Activated CD4-positive, alpha-beta T cell treated with anti-CD3 and anti-CD28 coated beads, Interleukin-2, amount 10 ng/mL, durations not matched to agents 24 days and 14 days (primary cell): Measurements from ENCODE around the gene MUC5AC. TPM values are rescaled to one million over a fixed set of nuclear protein-coding genes. Genes with fewer than 3 reads are reported as not detected.
"Not testable (repeated sequence)": the region's sequence is repeated elsewhere in the genome, so short reads cannot be mapped to it uniquely, and the experiment has no call there.

Source experiments
- DNase-seq: peaks from one replicate; pipeline ENCODE4 v3.0.0; 2022
- H3K27ac Mint-ChIP-seq: one replicate; pipeline ENCODE4 v1.8.0; 2022; ENCODE audit warnings: mild to moderate bottlenecking, mixed read lengths
- H3K27me3 Mint-ChIP-seq: one replicate; pipeline ENCODE4 v1.8.0; 2022; ENCODE audit warnings: mixed read lengths
- H3K36me3 Mint-ChIP-seq: one replicate; pipeline ENCODE4 v1.8.0; 2022; ENCODE audit warnings: low read depth, mild to moderate bottlenecking, mixed read lengths
- H3K4me1 Mint-ChIP-seq: one replicate; pipeline ENCODE4 v1.8.0; 2021; ENCODE audit warnings: mixed read lengths
- H3K4me3 Mint-ChIP-seq: one replicate; pipeline ENCODE4 v1.8.0; 2022; ENCODE audit warnings: mild to moderate bottlenecking, moderate library complexity, mixed read lengths
- H3K9me3 Mint-ChIP-seq: one replicate; pipeline ENCODE4 v1.8.0; 2021; ENCODE audit warnings: mixed read lengths
- intact Hi-C: fragments of 100-400 bp; cut with micrococcal nuclease; formaldehyde crosslinking; loops from one replicate; pipeline ENCODE4 v1.15.1; 2023
- total RNA-seq: library from RNA; stranded (reverse); gene quantifications from 2 replicates; pipeline ENCODE4 v1.2.3, GENCODE V29; 2022

MUC5AC gene
- total RNA-seq, 1 donor from 2014 or later, result not detected

DNA sequence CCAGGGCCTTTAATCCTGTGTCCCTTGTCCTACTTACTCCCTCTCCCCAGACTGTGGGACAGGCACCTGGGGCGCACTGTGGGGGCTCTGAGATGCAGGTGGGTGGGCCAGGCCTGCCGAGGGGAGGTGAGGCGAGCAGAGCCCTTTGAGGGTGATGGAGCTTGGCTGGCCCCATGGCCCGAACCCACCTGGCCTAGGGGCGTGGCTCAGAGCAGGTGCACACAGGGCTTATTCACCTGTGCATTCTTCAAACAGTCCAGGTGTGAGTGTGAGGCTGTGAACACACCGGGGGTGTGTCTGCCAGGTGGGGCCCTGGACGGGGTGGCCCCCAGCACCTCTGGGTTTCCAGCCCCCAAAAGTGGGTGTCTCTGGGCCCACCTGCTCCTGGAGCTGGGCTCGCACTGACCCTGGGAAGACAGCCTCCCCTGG lies 9.0 kb upstream of the MUC5AC start:
- no peak for DNase-seq
- Mint-ChIP-seq H3K27me3 (peaks cover 3% of the 10 kb centered on the region), H3K4me3 (no peak overlapping the region), H3K27ac (no peak overlapping the region), H3K9me3 (peaks cover 10% of the 10 kb centered on the region), H3K4me1 (peaks cover 2% of the 10 kb centered on the region), H3K36me3 (no peaks in the 10 kb centered on the region)
- intact Hi-C loops, result no loop called here

DNA sequence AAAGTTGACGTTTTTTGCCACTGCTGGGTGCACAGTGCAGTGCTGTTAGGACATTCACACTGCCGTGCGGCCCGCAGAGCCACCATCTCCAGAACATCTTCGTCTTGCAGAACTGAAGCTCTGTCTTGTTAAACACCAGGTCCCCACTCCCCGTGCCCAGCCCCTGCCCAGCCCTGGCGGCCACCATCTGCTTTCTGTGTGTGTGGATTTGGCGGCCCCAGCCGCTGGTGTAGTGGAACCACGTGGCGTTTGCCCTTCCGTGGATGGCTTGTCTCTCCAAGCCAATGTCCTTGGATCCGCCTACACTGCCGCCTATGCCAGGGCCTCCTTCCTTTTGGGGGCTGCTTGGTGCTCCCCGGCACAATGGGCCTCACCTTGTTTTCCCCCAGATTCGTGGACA lies 8.2 kb upstream of the MUC5AC start:
- intact Hi-C loops, result no loop called here
- Mint-ChIP-seq H3K4me3 (no peak overlapping the region), H3K27ac (no peak overlapping the region), H3K9me3 (peaks cover 10% of the 10 kb centered on the region), H3K36me3 (no peaks in the 10 kb centered on the region), H3K27me3 (peaks cover 3% of the 10 kb centered on the region), H3K4me1 (peaks cover 2% of the 10 kb centered on the region)
- no peak for DNase-seq

DNA sequence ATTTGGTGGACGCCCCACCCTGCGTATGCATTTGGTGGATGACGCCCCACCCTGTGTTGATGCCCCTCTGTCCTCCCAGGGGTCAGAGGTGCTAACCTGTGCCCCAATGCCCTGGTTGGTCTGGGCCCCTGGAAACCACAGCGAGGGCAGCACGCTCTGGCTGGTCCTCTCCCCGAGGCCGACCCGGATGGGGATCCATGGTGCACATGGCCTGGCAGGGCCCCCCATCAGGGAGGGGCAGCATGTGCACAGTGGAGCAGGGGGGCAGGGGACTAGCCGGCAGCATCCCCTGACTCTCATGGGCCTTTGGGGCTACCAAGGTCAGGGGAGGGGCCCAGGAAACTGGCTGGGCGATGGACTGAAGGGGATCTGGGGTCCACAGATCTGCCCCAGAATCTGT lies 7.6 kb upstream of the MUC5AC start:
- Mint-ChIP-seq H3K36me3 (no peaks in the 10 kb centered on the region), H3K9me3 (peaks cover 10% of the 10 kb centered on the region), H3K4me1 (peaks cover 2% of the 10 kb centered on the region), H3K27me3 (peaks cover 3% of the 10 kb centered on the region), H3K27ac (no peak overlapping the region), H3K4me3 (no peak overlapping the region)
- intact Hi-C loops, result no loop called here
- no peak for DNase-seq

DNA sequence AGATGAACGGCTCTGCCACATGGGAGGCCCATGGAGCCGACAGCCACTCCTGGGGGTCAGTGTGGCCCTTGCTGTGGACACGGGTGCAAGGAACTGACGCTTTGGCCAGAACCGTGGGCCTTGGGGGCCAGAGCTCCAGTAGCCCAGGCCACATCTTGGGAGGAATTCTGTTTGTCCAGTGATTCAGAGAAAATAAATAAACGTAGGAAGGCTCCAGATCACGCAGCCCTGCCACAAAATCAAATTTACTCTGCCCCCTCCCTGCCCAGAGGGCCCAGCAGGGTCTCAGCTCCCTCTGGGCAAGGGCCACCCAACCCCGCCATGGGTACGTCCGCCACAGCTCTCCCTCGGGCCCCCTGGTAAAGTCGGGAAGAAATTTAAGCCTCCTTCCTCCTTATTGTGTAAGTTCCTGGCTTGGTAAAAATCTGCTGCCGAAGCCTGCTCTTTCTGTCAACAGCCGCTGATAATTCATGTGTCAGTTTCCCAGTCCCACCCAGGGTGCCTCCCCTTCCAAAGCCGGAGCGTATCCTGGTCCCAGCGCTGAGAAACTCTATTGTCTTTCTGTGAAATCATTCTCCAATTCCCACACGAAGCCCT lies 6.9 kb upstream of the MUC5AC start:
- Mint-ChIP-seq H3K9me3 (peaks cover 10% of the 10 kb centered on the region), H3K27me3 (peaks cover 3% of the 10 kb centered on the region), H3K4me3 (no peak overlapping the region), H3K4me1 (peaks cover 2% of the 10 kb centered on the region), H3K36me3 (no peaks in the 10 kb centered on the region), H3K27ac (no peak overlapping the region)
- DNase-seq, result no peak
- intact Hi-C loops, result no loop called here

DNA sequence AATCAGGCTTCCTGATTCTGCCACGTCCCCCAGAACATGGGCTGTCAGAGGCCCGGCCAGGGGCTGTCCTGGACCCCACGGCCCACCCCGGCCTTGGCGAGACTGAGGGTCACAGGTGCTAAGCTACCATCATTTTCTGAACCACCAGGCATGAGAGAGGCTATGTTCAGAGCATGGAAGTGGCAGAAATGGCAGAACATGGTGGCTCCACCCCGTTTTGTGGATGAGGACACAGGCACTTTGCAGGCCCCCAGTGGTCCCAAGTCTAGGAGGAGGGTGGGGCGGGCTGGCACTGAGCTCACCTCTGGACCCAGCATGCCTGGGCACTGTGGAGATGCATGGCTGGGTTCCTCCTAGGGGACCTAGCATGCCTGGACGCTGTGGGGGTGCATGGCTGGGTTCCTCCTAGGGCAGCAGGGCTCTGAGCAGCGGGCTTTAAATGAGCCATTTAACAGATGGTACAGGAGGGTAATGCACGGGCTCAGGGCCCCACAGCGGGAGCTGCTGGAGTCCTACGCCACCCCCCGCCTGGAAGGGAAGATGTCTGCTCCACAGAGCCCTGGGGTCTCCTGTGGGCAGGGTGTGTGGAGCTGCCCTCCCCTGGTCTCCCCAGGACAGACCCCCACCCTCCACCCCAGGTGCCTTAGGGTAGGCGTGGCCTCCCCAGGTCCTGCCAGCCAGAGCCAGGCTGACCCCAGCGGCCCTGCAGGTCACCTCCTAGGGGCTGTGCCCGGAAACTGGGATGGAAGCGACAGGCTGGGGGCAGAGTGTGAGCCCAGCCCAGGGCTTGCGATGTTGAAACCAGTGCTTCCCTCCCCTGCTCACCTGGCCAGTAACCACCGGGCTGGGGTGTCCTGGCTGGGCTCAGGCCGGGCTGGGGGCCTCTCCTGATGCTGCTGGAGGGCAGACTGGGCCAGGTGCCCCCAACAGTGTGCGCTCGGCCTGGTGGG lies 6.1 kb upstream of the MUC5AC start:
- H3K4me1 Mint-ChIP-seq, result peaks cover 2% of the 10 kb centered on the region
- peaks cover 10% of the 10 kb centered on the region for H3K9me3 Mint-ChIP-seq
- H3K27me3 Mint-ChIP-seq, result peaks cover 3% of the 10 kb centered on the region
- DNase-seq, result no peak
- no peak overlapping the region for H3K27ac Mint-ChIP-seq
- H3K36me3 Mint-ChIP-seq, result no peaks in the 10 kb centered on the region
- no peak overlapping the region for H3K4me3 Mint-ChIP-seq
- intact Hi-C loops, result no loop called here

DNA sequence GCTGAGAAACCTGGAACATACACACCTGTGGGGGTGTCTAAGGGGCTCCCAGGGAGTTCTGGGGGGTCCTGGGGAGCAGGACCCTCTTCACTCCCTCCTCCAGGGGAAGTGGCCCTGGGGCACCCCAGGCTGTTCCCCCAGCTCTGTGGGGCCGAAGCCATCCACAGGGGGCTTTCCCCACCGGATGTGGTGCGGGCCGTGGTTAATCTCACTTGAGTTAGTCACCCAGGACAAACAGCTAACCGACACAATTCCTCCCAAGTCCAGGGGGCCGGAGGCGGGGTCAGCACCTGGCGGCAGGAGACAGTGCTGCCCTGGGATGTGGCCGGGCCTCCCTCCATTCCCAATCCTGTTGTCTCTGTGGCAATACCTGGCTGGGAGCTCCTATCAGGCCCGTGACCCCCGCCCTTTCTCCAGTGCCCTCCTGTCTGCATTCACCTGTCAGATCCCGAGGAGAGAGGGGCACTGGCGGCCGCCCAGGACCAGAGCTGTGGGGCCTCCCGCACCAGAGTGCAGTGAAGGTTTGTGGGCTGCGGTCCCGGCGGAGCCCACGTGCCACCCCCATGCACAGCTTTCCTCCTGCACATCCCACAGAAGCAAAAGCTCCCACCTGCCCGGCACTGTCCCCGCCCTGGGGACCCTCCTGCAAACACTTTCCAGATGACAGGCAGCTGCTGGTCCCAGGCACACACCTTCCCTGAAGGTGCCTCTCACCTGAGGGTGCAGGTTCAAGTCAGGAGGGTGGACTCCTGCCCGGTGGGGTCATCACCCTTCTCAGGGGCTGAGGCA lies 5.2 kb upstream of the MUC5AC start:
- H3K9me3 Mint-ChIP-seq, result peaks cover 9% of the 10 kb centered on the region

DNA sequence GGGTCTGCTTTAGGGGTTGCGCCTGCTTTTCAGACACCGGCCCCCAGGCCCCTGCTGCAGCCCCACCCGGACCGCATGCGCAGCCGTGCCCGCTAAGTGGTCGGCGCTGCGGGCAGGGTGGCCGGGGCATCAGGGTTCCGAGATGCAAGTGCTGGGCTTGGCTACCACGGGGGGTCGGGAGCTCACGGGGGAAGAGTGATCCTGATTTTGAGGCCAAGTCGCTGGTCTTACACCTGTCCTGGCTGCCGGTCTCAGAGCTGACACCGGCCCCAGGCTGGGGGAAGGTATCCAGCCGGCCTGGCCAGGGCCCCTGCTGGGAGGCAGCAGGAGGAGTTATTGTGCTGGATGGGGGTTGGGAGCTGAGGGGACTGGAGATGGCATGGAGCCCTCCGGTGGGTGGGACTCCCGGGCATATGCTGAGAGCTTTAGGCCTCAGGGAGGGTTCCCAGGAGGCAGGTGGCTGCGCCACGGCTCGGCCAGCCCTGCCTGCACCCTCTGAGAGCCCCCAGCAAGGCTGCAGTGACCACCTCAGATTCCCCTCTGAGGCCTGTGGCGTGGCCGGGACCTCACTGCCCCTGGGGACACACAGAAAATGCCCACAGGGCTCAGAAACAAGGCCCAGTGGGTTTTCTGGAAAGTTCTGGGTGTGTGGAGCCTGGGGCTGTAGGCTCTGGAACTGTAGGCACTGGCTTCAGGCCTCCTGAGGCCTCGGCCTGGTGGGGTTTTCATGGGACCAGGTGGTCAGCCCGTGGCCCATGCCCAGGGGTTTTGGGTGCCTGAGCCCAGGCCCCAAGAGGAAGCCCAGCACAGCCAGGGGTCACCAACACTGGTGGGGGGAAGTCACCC lies 4.4 kb upstream of the MUC5AC start:
- Mint-ChIP-seq H3K4me1 (peaks cover 2% of the 10 kb centered on the region), H3K4me3 (no peak overlapping the region), H3K36me3 (no peaks in the 10 kb centered on the region), H3K9me3 (peaks cover 3% of the 10 kb centered on the region), H3K27me3 (peaks cover 3% of the 10 kb centered on the region), H3K27ac (no peak overlapping the region)
- intact Hi-C loops, result no loop called here
- no peak for DNase-seq

More for the DNA sequence above, 5.2 kb upstream of the MUC5AC start:
- H3K27ac Mint-ChIP-seq, result no peak overlapping the region
- peaks cover 2% of the 10 kb centered on the region for H3K4me1 Mint-ChIP-seq
- H3K36me3 Mint-ChIP-seq, result no peaks in the 10 kb centered on the region
- no peak overlapping the region for H3K4me3 Mint-ChIP-seq
- DNase-seq, result peak; percentile 65
- intact Hi-C loops, result no loop called here
- H3K27me3 Mint-ChIP-seq, result peaks cover 3% of the 10 kb centered on the region

DNA sequence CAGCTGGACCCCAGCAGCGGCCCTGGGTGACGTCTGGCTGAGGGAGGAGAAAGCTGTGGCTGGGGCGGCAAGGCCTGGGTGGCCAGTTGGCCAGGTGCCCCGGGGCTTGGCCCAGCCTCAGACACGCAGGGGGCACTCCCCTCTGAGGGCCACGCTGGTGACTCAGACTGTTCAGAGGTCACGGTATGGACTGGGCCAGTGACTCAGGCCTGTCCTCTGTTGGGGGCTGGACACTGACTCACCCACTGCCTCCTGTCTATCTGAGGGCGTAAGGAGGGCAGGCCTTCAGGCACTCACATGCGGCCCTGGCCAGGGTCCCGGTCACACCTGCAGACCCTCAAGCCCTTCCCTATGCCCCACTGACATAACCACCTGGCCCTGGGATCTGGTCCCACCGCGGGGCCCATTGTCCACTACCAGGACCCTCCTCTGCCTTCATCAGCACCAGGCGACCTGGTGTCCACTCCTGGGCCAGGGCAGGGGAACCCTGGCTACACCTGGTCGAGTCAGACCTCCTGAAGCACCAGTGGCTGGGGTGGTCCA lies 3.7 kb upstream of the MUC5AC start:
- H3K4me3 Mint-ChIP-seq, result no peak overlapping the region
- peaks cover 3% of the 10 kb centered on the region for H3K9me3 Mint-ChIP-seq
- no peak overlapping the region for H3K27ac Mint-ChIP-seq
- no peaks in the 10 kb centered on the region for H3K36me3 Mint-ChIP-seq
- peaks cover 3% of the 10 kb centered on the region for H3K27me3 Mint-ChIP-seq
- DNase-seq, result no peak
- intact Hi-C loops, result no loop called here
- H3K4me1 Mint-ChIP-seq, result peaks cover 2% of the 10 kb centered on the region

DNA sequence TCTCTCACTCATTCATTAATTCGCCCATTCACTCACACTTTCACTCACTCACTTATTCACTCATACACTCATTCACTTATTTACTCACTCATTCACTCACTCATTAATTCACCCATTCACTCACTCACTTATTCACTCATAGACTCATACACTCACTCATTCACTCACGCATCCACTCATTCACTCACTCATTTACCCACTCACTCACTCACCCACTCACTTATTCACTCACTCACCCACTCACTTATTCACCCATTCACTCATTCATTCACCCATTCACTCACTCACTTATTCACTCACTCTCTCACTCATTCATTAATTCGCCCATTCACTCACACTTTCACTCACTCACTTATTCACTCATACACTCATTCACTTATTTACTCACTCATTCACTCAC lies 3.1 kb upstream of the MUC5AC start:
- H3K4me1 Mint-ChIP-seq, H3K4me3 Mint-ChIP-seq, DNase-seq, H3K27me3 Mint-ChIP-seq, H3K9me3 Mint-ChIP-seq, intact Hi-C loops, H3K27ac Mint-ChIP-seq, H3K36me3 Mint-ChIP-seq: not testable (repeated sequence)

DNA sequence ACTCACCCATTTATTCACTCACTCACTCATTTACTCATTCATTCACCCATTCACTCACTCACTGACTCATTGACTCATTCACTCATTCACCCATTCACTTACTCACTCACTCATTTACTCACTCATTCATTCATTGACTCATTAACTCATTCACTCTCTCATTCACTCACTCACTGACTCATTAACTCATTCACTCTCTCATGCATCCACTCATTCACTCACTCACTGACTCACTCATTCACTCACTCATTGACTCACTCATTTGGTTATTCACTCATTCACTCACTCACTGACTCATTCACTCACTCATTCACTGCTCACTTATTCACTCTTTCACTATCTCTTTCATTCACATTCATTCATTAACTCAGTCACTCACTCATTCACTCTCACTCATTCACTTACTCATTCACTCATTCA lies 2.5 kb upstream of the MUC5AC start:
- Mint-ChIP-seq H3K36me3 (no peaks in the 10 kb centered on the region), H3K4me1 (peaks cover 2% of the 10 kb centered on the region), H3K9me3 (peaks cover 3% of the 10 kb centered on the region), H3K4me3 (no peak overlapping the region), H3K27ac (no peak overlapping the region), H3K27me3 (peaks cover 3% of the 10 kb centered on the region)
- DNase-seq, result no peak
- intact Hi-C loops, result no loop called here

DNA sequence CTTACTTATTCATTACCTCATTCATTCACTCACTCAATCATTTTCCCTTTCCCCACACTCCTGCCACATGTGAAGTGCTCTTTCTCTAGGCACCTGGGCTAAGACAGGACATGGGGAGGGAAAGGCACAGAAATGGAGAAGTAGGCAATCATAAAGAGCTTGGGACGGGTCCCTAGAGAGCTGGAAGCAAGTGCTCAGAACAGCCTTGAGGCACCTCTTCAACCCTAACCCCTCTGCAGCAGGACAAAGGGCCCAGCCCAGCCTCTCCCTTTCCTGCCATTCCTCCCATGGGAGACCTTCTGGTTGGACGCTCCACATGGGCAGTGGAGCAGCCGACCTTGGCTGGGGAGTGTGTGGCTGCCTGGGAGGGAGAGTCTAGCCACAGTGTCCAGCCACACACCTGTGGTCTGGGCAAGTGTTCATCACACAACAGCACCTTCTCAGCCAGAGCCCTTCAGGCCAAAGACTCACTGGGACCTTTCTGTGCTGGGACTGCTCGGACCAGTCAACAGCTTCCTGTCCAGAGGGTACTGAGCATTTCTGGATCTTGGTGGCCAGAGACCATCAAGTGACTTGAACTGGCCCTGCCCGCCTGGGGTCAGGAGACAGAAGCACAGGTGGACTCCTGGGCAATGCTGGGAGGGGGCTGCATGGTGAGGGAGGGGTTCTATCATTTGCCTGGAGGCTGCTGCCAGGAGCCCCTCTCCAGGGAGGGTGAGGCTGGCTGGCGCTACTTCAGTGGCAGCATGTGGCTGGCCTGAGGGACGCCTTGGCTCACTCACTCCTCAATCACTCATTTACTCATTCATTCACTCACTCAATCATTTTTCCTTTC lies 1.0 kb upstream of the MUC5AC start:
- H3K4me3 Mint-ChIP-seq, result no peak overlapping the region
- no peak for DNase-seq
- no peaks in the 10 kb centered on the region for H3K36me3 Mint-ChIP-seq
- H3K9me3 Mint-ChIP-seq, result peaks cover 3% of the 10 kb centered on the region
- no peak overlapping the region for H3K27ac Mint-ChIP-seq
- H3K4me1 Mint-ChIP-seq, result peaks cover 2% of the 10 kb centered on the region
- intact Hi-C loops, result no loop called here
- H3K27me3 Mint-ChIP-seq, result no peaks in the 10 kb centered on the region

DNA sequence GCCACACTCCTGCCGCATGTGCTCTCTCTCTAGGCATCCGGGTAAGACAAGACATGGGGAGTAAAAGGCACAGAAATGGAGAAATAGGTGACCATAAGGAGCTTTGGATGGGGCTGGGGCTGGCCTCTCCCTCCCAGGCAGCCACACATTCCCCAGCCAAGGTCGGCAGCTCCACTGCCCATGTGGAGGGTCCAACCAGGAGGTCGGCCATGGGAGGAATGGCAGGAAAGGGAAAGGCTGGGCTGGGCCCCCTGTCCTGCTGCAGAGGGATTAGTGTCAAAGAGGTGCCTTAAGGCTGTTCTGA lies 460 bp upstream of the MUC5AC start:
- no peak overlapping the region for H3K27ac Mint-ChIP-seq
- H3K4me3 Mint-ChIP-seq, result no peak overlapping the region
- intact Hi-C loops, result no loop called here
- H3K27me3 Mint-ChIP-seq, result no peaks in the 10 kb centered on the region
- no peak for DNase-seq
- no peaks in the 10 kb centered on the region for H3K36me3 Mint-ChIP-seq
- peaks cover 2% of the 10 kb centered on the region for H3K4me1 Mint-ChIP-seq
- H3K9me3 Mint-ChIP-seq, result peaks cover 3% of the 10 kb centered on the region
